ENCODE data around the gene CTNND2. TPM values are rescaled to one million over a fixed set of nuclear protein-coding genes. Genes with fewer than 3 reads are reported as not detected.

The CTNND2 gene
- total RNA-seq, 1 experiment from 2014 or later: 7.0 TPM

GRCh38 chr5:11518676-11519075 lies 385.6 kb downstream of the CTNND2 start:
- H3K27ac ChIP-seq (ENCODE audit: insufficient read length, low read depth, low read length): no peak overlapping the region
- Mint-ChIP-seq H3K36me3 (ENCODE audit: insufficient read depth in 1 of 3, low read depth in 3 of 3) (no peaks in the 10 kb centered on the region), H3K27ac (no peak overlapping the region), H3K27me3 (ENCODE audit: low read depth) (no peaks in the 10 kb centered on the region), H3K9me3 (no peaks in the 10 kb centered on the region), H3K4me3 (no peak overlapping the region), H3K4me1 (peaks cover 8 to 9% of the 10 kb centered on the region in 2 experiments)
- no peak overlapping the region for H2BK5ac ChIP-seq (ENCODE audit: insufficient read length, low read length)
- no peaks in the 10 kb centered on the region for H3K9me3 ChIP-seq (ENCODE audit: control insufficient read depth, low read depth, low read length)
- no peak overlapping the region for H2BK120ac ChIP-seq (ENCODE audit: low read depth, low read length, poor library complexity, severe bottlenecking)
- no peak overlapping the region for H3K56ac ChIP-seq (ENCODE audit: insufficient read length, low read depth, low read length)
- WGBS (ENCODE audit: extremely low coverage, insufficient read length, low lambda C conversion rate): no CpG with 5 or more reads among the region's 2 CpGs
- H3K4ac ChIP-seq (ENCODE audit: low read depth, low read length): no peak overlapping the region
- H2BK12ac ChIP-seq (ENCODE audit: insufficient read length, low read depth, low read length): no peak overlapping the region
- no peak overlapping the region for H2BK15ac ChIP-seq (ENCODE audit: low read depth, low read length)
- H2BK20ac ChIP-seq (ENCODE audit: low read depth, low read length, poor library complexity, severe bottlenecking): no peak overlapping the region
- H2AK5ac ChIP-seq (ENCODE audit: insufficient read length, low read length): no peak overlapping the region
- no peaks in the 10 kb centered on the region for H3K79me1 ChIP-seq (ENCODE audit: insufficient read depth, low read depth, low read length, poor library complexity, severe bottlenecking)
- no peak overlapping the region for H4K91ac ChIP-seq (ENCODE audit: insufficient read length, low read depth, low read length)
- no peaks in the 10 kb centered on the region for H3K79me2 ChIP-seq (ENCODE audit: insufficient read depth, low read length)
- H3K27me3 ChIP-seq (ENCODE audit: insufficient read depth, low read length): no peaks in the 10 kb centered on the region
- no peak overlapping the region for H4K8ac ChIP-seq (replicated peaks; ENCODE audit: insufficient read length, low read depth, low read length)
- no peak overlapping the region for H3K9ac ChIP-seq (ENCODE audit: extremely low read depth, insufficient read length, low read length)
- H3K4me2 ChIP-seq (ENCODE audit: insufficient read depth, insufficient read length, low read length): no peak overlapping the region
- no peaks in the 10 kb centered on the region for H4K20me1 ChIP-seq (ENCODE audit: control insufficient read depth, insufficient read depth, insufficient read length)
- H3K4me1 ChIP-seq (ENCODE audit: insufficient read depth, low read length): no peaks in the 10 kb centered on the region; the same call in 1 of the 2 replicates
- no peak for DNase-seq
- H3K18ac ChIP-seq (ENCODE audit: insufficient read length, low read depth, low read length): no peak overlapping the region
- no peak overlapping the region for H3K23ac ChIP-seq (ENCODE audit: insufficient read length, low read depth, low read length)
- no peak overlapping the region for H3K14ac ChIP-seq (ENCODE audit: insufficient read depth, low read length)
- H4K5ac ChIP-seq (ENCODE audit: insufficient read length, low read depth, low read length): no peak overlapping the region
- TF ChIP-seq, protein P1, sequence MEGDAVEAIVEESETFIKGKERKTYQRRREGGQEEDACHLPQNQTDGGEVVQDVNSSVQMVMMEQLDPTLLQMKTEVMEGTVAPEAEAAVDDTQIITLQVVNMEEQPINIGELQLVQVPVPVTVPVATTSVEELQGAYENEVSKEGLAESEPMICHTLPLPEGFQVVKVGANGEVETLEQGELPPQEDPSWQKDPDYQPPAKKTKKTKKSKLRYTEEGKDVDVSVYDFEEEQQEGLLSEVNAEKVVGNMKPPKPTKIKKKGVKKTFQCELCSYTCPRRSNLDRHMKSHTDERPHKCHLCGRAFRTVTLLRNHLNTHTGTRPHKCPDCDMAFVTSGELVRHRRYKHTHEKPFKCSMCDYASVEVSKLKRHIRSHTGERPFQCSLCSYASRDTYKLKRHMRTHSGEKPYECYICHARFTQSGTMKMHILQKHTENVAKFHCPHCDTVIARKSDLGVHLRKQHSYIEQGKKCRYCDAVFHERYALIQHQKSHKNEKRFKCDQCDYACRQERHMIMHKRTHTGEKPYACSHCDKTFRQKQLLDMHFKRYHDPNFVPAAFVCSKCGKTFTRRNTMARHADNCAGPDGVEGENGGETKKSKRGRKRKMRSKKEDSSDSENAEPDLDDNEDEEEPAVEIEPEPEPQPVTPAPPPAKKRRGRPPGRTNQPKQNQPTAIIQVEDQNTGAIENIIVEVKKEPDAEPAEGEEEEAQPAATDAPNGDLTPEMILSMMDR (conservative IDR thresholded peaks at IDR 0.05): no peak
- H3K23me2 ChIP-seq (ENCODE audit: insufficient read length, low read depth, low read length, poor library complexity, severe bottlenecking): no peaks in the 10 kb centered on the region
- H2AFZ ChIP-seq (ENCODE audit: low read length): no peak overlapping the region
- H3T11ph ChIP-seq (ENCODE audit: low read length): no peak overlapping the region
